Thoracic aorta (tissue), 2 donors: Measurements from ENCODE around the gene ANKFN1. TPM values are rescaled to one million over a fixed set of nuclear protein-coding genes. Genes with fewer than 3 reads are reported as not detected.

Experiments
- ATAC-seq: fragments of 150-250 bp; one replicate; pipeline ENCODE4 v1.8.0; 2017; ENCODE audit warnings: low read depth; ENCODE audit not compliant: insufficient number of reproducible peaks, low FRiP score
- DNase-seq: peaks from one replicate; pipeline ENCODE4 v3.0.0-alpha.2; 2020; ENCODE audit warnings: low spot score
- H3K27ac ChIP-seq, 2 donors: fragments of 200-600 bp; sonication (generic); 1 replicate in 1 of 2; 2 replicates in 1 of 2; pipeline ENCODE4 v1.5.1; 2016; ENCODE audit warnings: mild to moderate bottlenecking in 2 of 2, moderate library complexity in 2 of 2
- H3K27me3 ChIP-seq: fragments of 200-600 bp; sonication (generic); replicated peaks from 2 replicates; pipeline ENCODE4 v1.6.0; 2016; ENCODE audit warnings: mild to moderate bottlenecking; ENCODE audit not compliant: insufficient read depth
- H3K36me3 ChIP-seq: fragments of 200-600 bp; sonication (generic); one replicate; pipeline ENCODE4 v1.5.1; 2016
- H3K4me1 ChIP-seq, 2 donors: fragments of 200-600 bp; sonication (generic); 1 replicate in 1 of 2; 2 replicates in 1 of 2; pipeline versions ENCODE4 v1.5.1 to v1.6.0; 2016; ENCODE audit warnings: low read depth in 2 of 2, mild to moderate bottlenecking in 1 of 2; ENCODE audit not compliant: control insufficient read depth in 1 of 2
- H3K4me3 ChIP-seq: fragments of 200-600 bp; sonication (generic); 2 replicates; pipeline ENCODE4 v1.5.1; 2016; ENCODE audit warnings: mild to moderate bottlenecking
- H3K9me3 ChIP-seq: fragments of 200-600 bp; sonication (generic); 2 replicates; pipeline ENCODE4 v1.5.1; 2016
- total RNA-seq, 2 donors: library from RNA; depleted of rRNA; stranded (reverse); fragments of >200 nt; gene quantifications; one replicate each; pipeline versions ENCODE4 v1.1.0 to v1.2.3, GENCODE V29; 2016
- TF ChIP-seq, protein P1 (sequence below): fragments of 200-600 bp; sonication (generic); IDR thresholded peaks from one replicate; pipeline ENCODE4 v1.5.1; 2019; ENCODE audit warnings: antibody characterized with exemption

Gene ANKFN1
- total RNA-seq, 2 donors from 2014 or later: 0.68 TPM; not detected in 1

DNA sequence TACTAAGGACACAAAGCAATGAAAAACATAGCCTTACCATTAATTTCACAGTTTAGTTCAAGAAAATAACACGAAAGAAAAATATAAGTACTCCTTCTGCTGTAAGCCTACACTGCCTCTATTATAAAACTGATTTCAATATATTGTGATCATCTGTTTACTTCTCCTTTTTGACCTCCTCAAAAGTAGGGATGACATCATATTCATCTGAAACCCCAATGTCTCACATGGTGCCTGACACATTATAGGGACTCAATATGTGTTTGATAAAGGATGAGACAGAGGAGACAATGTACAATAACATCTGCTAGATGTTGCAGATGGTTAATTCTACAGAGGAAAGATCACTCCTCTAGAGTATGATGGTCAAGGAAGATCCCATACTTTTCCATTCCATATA lies 321.8 kb downstream of the ANKFN1 start:
- no peaks in the 10 kb centered on the region for H3K36me3 ChIP-seq
- no peaks in the 10 kb centered on the region for H3K9me3 ChIP-seq
- TF ChIP-seq, protein P1, sequence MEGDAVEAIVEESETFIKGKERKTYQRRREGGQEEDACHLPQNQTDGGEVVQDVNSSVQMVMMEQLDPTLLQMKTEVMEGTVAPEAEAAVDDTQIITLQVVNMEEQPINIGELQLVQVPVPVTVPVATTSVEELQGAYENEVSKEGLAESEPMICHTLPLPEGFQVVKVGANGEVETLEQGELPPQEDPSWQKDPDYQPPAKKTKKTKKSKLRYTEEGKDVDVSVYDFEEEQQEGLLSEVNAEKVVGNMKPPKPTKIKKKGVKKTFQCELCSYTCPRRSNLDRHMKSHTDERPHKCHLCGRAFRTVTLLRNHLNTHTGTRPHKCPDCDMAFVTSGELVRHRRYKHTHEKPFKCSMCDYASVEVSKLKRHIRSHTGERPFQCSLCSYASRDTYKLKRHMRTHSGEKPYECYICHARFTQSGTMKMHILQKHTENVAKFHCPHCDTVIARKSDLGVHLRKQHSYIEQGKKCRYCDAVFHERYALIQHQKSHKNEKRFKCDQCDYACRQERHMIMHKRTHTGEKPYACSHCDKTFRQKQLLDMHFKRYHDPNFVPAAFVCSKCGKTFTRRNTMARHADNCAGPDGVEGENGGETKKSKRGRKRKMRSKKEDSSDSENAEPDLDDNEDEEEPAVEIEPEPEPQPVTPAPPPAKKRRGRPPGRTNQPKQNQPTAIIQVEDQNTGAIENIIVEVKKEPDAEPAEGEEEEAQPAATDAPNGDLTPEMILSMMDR: no peak
- no peak overlapping the region for H3K27ac ChIP-seq
- ATAC-seq: peak; percentile 28
- no peak for DNase-seq
- no peaks in the 10 kb centered on the region for H3K4me1 ChIP-seq
- no peak overlapping the region for H3K4me3 ChIP-seq
- H3K27me3 ChIP-seq: no peaks in the 10 kb centered on the region

DNA sequence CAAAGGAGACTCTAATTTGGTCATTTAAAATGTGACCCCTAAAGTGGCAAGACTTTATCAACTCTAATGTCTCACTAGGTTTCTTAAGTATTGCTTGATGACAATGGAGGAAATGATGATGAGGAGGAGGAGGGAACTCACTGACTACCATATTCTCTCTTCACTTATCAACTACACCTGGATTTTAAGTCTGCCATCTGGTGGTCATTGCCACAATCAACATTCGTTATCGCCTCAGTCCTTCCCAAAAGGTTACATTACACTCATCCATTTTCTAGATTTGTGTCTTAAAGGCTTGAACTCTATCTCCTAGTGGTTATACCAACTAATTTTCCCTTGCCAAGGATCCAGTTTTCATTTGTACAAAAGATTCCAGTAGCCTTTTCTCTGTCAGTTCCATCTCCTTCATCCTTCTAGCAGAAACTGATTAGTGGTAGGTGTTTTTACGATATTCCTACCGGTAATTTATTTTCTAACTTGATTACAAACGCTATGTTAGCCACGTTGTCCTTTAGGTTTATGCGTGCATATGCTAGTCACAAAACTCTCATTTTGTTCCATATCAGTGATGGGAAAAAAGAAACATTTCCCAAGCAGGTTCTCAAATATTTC lies 325.7 kb downstream of the ANKFN1 start:
- Histone ChIP-seq H3K4me3 (no peak overlapping the region), H3K27ac (no peak overlapping the region), H3K4me1 (no peaks in the 10 kb centered on the region), H3K36me3 (no peaks in the 10 kb centered on the region), H3K27me3 (no peaks in the 10 kb centered on the region), H3K9me3 (no peaks in the 10 kb centered on the region)
- ATAC-seq (no peak), DNase-seq (no peak)
- TF ChIP-seq, protein P1: no peak

DNA sequence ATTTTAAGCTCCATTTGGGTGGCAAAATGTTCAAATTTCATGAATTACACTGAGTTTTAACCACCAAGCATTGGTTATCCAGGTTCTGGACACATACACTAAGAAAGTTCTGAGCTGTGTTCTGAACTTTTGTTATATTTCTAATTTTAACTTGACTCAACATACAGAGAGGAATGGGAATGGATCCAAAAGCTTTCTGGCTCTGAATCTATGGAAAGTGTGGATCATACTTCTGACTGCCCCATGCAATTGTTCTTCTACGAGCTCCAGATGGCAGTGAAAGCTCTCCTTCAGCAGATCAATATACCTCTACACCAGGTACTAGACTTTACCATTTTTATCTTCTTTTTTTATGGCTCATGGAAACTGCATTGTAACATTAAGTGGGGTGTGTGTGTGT lies 327.2 kb downstream of the ANKFN1 start:
- TF ChIP-seq, protein P1: no peak
- H3K9me3 ChIP-seq: no peaks in the 10 kb centered on the region
- DNase-seq: no peak
- no peak overlapping the region for H3K4me3 ChIP-seq
- H3K36me3 ChIP-seq: no peaks in the 10 kb centered on the region
- no peaks in the 10 kb centered on the region for H3K27me3 ChIP-seq
- ATAC-seq: no peak
- H3K27ac ChIP-seq: no peak overlapping the region
- no peaks in the 10 kb centered on the region for H3K4me1 ChIP-seq

DNA sequence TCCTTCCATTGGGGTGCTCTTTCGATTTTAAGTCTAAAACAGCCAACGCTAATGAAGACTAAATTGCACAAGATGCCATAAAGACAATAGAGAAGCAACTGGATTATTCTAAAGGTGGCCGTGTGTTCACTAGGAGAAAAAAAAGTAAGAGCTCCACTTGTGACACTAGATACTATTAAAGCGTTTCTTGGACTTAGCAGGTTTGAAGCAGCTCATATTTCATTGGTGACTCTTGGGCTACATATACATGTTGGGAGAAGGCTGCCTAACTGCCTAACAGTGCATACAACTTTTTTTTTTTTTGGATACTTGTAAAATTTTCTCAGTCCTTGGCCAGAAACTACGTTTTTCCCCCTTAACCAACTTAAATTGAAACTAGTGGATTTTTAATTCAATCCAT lies 328.4 kb downstream of the ANKFN1 start:
- no peaks in the 10 kb centered on the region for H3K27me3 ChIP-seq
- no peak overlapping the region for H3K4me3 ChIP-seq
- no peaks in the 10 kb centered on the region for H3K36me3 ChIP-seq
- no peak for DNase-seq
- TF ChIP-seq, protein P1: no peak
- no peaks in the 10 kb centered on the region for H3K9me3 ChIP-seq
- ATAC-seq: no peak
- no peak overlapping the region for H3K27ac ChIP-seq
- no peaks in the 10 kb centered on the region for H3K4me1 ChIP-seq

DNA sequence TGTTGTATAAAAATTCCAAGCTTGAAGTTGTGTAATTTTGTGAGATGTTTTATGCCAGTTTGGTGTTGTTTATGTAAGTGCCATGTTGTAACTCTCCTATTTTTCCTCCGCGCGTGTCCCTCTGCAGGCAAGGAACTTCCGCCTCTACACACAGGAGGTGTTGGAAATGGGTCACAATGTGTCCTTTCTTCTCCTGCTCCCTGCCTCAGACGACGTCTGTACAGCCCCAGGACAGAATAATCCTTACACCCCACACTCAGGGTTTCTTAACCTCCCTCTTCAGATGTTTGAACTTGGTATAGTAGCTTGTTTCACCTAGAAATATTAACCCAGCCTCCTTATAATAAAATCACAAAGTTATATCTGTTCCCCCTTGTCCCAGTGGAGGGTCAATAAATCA lies 329.0 kb downstream of the ANKFN1 start:
- no peak overlapping the region for H3K27ac ChIP-seq
- no peaks in the 10 kb centered on the region for H3K36me3 ChIP-seq
- TF ChIP-seq, protein P1: no peak
- no peaks in the 10 kb centered on the region for H3K27me3 ChIP-seq
- H3K4me1 ChIP-seq: no peaks in the 10 kb centered on the region
- ATAC-seq (no peak), DNase-seq (no peak)
- H3K4me3 ChIP-seq: no peak overlapping the region
- no peaks in the 10 kb centered on the region for H3K9me3 ChIP-seq
